ENCODE results near the gene OSBPL10.
"Not testable (repeated sequence)": the region's sequence is repeated elsewhere in the genome, so short reads cannot be mapped to it uniquely, and the experiment has no call there.

OSBPL10 gene

DNA sequence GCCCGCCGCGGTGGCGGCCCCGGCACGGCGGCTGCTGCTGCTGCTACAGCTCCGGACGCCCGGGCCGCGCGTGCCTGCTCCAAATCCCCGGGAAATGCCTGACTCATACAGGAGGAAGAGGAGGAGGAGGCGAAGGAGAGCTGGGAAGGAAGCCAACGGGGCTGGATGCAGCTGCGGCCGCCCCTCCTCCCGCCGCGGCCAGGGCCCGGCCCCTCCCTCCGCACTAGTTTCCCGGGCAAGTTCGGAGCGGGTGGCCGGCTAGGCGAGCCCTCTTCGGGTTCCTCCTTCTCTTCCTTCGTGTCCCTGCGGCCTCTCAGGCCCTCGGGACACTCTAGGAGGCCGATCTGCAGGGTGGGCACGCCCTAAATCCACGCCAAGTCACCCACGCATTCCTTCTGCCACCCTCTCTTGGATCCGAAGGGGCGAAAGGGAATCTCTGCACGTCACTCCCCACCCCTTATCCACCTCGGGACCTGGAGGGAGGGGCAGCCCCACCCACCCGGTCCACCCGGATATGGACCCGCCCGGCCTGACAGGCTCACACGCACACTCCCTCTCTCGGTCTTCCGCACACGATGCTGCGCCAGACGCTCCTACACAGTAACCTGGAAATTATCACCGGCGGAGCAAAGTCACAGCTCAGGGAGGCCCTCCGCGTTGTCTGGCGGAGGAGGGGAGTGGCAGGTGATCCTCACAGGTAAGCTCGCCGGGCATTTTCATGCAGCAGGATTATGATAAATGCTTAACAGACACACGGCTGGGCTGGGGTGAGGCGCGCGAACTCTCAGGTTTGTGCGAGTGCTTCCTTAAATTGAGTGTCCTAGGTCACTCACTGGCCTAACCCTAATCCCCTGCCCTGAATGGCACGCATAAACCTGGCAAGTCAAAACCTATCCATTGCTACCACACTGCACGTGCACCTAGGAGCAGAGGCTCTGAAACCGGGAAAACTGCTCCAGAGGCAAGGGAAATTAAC lies at the start of gene OSBPL10, which contains the start of gene ZNF860:
OSBPL10 (minus strand) TSS at position 57 of the 976 bp plus-strand sequence. CDS start 83 bp downstream, outside the sequence.
ZNF860 (plus strand) TSS at position 545 of the 976 bp plus-strand sequence. CDS start 7,330 bp downstream, outside the sequence.
- H3K27ac ChIP-seq (ENCODE audit: low read depth, low read length), result peak within 1 kb of the TSS; percentile 52

DNA sequence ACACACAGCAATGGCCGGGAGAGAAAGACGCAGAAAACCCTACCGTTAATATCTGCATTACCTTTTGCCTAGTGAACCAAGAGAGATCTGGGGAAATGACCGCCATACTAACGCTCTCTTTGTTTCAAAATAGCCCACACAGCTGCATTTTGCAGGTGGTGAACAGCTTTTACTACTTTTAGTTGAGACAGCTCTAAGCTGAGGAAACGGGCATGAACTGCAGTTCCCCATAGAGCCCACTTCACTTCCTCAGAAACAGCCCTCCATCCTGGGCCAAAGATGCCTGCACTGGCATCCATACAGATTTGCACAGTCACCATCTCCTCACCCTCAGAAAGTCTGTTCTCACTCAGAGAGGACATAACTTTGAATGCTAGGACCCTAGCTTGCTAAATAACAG lies 45.5 kb upstream of the OSBPL10 start:
- no peaks in the 10 kb centered on the region for H3K27me3 ChIP-seq (ENCODE audit: control insufficient read depth in 5 of 5, insufficient read depth in 4 of 5, low read length in 5 of 5)
- no peak overlapping the region for H3K4me3 ChIP-seq (ENCODE audit: low read depth in 1 of 5, low read length in 5 of 5)
- H3K9ac ChIP-seq (ENCODE audit: low read length in 5 of 5), result no peak overlapping the region
- H3K9me3 ChIP-seq (ENCODE audit: control insufficient read depth in 5 of 5, low read length in 5 of 5), result no peaks in the 10 kb centered on the region
- H3K4me1 ChIP-seq (ENCODE audit: control insufficient read depth in 5 of 5, insufficient read depth in 5 of 5, low read length in 5 of 5), result peaks cover 0 to 7% (median 0%) of the 10 kb centered on the region in 5 donors
- H3K27ac ChIP-seq (ENCODE audit: low read depth, low read length), result no peak overlapping the region
- H3K36me3 ChIP-seq (ENCODE audit: control insufficient read depth in 5 of 5, insufficient read depth in 5 of 5, low read length in 5 of 5), result no peaks in the 10 kb centered on the region

More for the DNA sequence above, at the start of gene OSBPL10, which contains the start of gene ZNF860:
- Histone ChIP-seq H3K4me1 (ENCODE audit: control insufficient read depth in 5 of 5, insufficient read depth in 5 of 5, low read length in 5 of 5) (peaks cover 0 to 36% (median 22%) of the 10 kb centered on the region in 5 donors), H3K9ac (ENCODE audit: low read length in 5 of 5) (peak within 1 kb of the TSS in 4 of 5 donors; percentile 50 to 68 (median 66)), H3K36me3 (ENCODE audit: control insufficient read depth in 5 of 5, insufficient read depth in 5 of 5, low read length in 5 of 5) (no peaks in the 10 kb centered on the region), H3K27me3 (ENCODE audit: control insufficient read depth in 5 of 5, insufficient read depth in 4 of 5, low read length in 5 of 5) (peaks cover 0 to 4% (median 0%) of the 10 kb centered on the region in 5 donors), H3K9me3 (ENCODE audit: control insufficient read depth in 5 of 5, low read length in 5 of 5) (no peaks in the 10 kb centered on the region), H3K4me3 (ENCODE audit: low read depth in 1 of 5, low read length in 5 of 5) (peak within 1 kb of the TSS; percentile 79 to 93 (median 81))

DNA sequence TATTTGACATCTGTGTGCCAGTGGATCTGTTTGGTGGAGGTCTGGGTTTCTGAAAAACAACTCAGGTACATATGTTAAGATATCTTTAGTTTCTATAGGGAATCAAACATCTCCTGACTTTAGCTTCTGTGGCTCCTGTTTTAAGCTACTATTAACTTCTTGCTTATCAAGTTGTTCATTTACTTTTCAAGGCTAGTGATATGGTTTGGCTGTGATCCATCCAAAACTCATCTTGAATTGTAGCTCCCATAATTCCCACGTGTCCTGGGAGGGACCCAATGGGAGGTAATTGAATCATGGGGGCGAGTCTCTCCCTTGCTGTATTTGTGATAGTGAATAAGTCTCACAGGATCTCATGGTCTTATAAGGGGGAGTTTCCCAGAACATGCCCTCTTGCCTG lies 41.9 kb upstream of the OSBPL10 start:
- H3K27ac ChIP-seq (ENCODE audit: low read depth, low read length), result no peak overlapping the region
- H3K27me3 ChIP-seq (ENCODE audit: control insufficient read depth in 5 of 5, insufficient read depth in 4 of 5, low read length in 5 of 5), result no peaks in the 10 kb centered on the region
- H3K9ac ChIP-seq (ENCODE audit: low read length in 5 of 5), result no peak overlapping the region
- H3K9me3 ChIP-seq (ENCODE audit: control insufficient read depth in 5 of 5, low read length in 5 of 5), result no peaks in the 10 kb centered on the region
- H3K4me1 ChIP-seq (ENCODE audit: control insufficient read depth in 5 of 5, insufficient read depth in 5 of 5, low read length in 5 of 5), result peaks cover 0 to 10% (median 0%) of the 10 kb centered on the region in 5 donors
- no peak overlapping the region for H3K4me3 ChIP-seq (ENCODE audit: low read depth in 1 of 5, low read length in 5 of 5)
- no peaks in the 10 kb centered on the region for H3K36me3 ChIP-seq (ENCODE audit: control insufficient read depth in 5 of 5, insufficient read depth in 5 of 5, low read length in 5 of 5)

- Histone ChIP-seq H3K4me3 (ENCODE audit: low read depth in 1 of 5, low read length in 5 of 5) (no peak overlapping the region), H3K27ac (ENCODE audit: low read depth, low read length) (no peak overlapping the region), H3K9ac (ENCODE audit: low read length in 5 of 5) (no peak overlapping the region), H3K36me3 (ENCODE audit: control insufficient read depth in 5 of 5, insufficient read depth in 5 of 5, low read length in 5 of 5) (no peaks in the 10 kb centered on the region), H3K9me3 (ENCODE audit: control insufficient read depth in 5 of 5, low read length in 5 of 5) (no peaks in the 10 kb centered on the region), H3K4me1 (ENCODE audit: control insufficient read depth in 5 of 5, insufficient read depth in 5 of 5, low read length in 5 of 5) (peaks cover 0 to 10% (median 0%) of the 10 kb centered on the region in 5 donors), H3K27me3 (ENCODE audit: control insufficient read depth in 5 of 5, insufficient read depth in 4 of 5, low read length in 5 of 5) (no peaks in the 10 kb centered on the region)
Measured at GRCh38 chr3:32021748-32022147, 40.7 kb upstream of the OSBPL10 start.

GRCh38 chr3:32021155-32021554 lies 40.1 kb upstream of the OSBPL10 start:
- H3K9ac ChIP-seq (ENCODE audit: low read length in 5 of 5), result no peak overlapping the region
- H3K9me3 ChIP-seq (ENCODE audit: control insufficient read depth in 5 of 5, low read length in 5 of 5), result no peaks in the 10 kb centered on the region
- H3K27me3 ChIP-seq (ENCODE audit: control insufficient read depth in 5 of 5, insufficient read depth in 4 of 5, low read length in 5 of 5), result no peaks in the 10 kb centered on the region
- no peak overlapping the region for H3K27ac ChIP-seq (ENCODE audit: low read depth, low read length)
- H3K4me3 ChIP-seq (ENCODE audit: low read depth in 1 of 5, low read length in 5 of 5), result no peak overlapping the region
- peaks cover 0 to 5% (median 0%) of the 10 kb centered on the region in 5 donors for H3K4me1 ChIP-seq (ENCODE audit: control insufficient read depth in 5 of 5, insufficient read depth in 5 of 5, low read length in 5 of 5)
- no peaks in the 10 kb centered on the region for H3K36me3 ChIP-seq (ENCODE audit: control insufficient read depth in 5 of 5, insufficient read depth in 5 of 5, low read length in 5 of 5)

GRCh38 chr3:32018757-32019564 lies 37.9 kb upstream of the OSBPL10 start:
- no peak overlapping the region for H3K4me3 ChIP-seq (ENCODE audit: low read depth in 1 of 5, low read length in 5 of 5)
- H3K4me1 ChIP-seq (ENCODE audit: control insufficient read depth in 5 of 5, insufficient read depth in 5 of 5, low read length in 5 of 5), result peaks cover 0 to 3% (median 0%) of the 10 kb centered on the region in 5 donors
- H3K36me3 ChIP-seq (ENCODE audit: control insufficient read depth in 5 of 5, insufficient read depth in 5 of 5, low read length in 5 of 5), result no peaks in the 10 kb centered on the region
- H3K27ac ChIP-seq (ENCODE audit: low read depth, low read length), result no peak overlapping the region
- H3K27me3 ChIP-seq (ENCODE audit: control insufficient read depth in 5 of 5, insufficient read depth in 4 of 5, low read length in 5 of 5), result no peaks in the 10 kb centered on the region
- no peak overlapping the region for H3K9ac ChIP-seq (ENCODE audit: low read length in 5 of 5)
- H3K9me3 ChIP-seq (ENCODE audit: control insufficient read depth in 5 of 5, low read length in 5 of 5), result no peaks in the 10 kb centered on the region

GRCh38 chr3:32017286-32017685 lies 36.2 kb upstream of the OSBPL10 start:
- H3K27me3 ChIP-seq (ENCODE audit: control insufficient read depth in 5 of 5, insufficient read depth in 4 of 5, low read length in 5 of 5), result no peaks in the 10 kb centered on the region
- no peak overlapping the region for H3K9ac ChIP-seq (ENCODE audit: low read length in 5 of 5)
- H3K9me3 ChIP-seq (ENCODE audit: control insufficient read depth in 5 of 5, low read length in 5 of 5), result no peaks in the 10 kb centered on the region
- no peak overlapping the region for H3K27ac ChIP-seq (ENCODE audit: low read depth, low read length)
- no peak overlapping the region for H3K4me3 ChIP-seq (ENCODE audit: low read depth in 1 of 5, low read length in 5 of 5)
- H3K36me3 ChIP-seq (ENCODE audit: control insufficient read depth in 5 of 5, insufficient read depth in 5 of 5, low read length in 5 of 5), result no peaks in the 10 kb centered on the region
- H3K4me1 ChIP-seq (ENCODE audit: control insufficient read depth in 5 of 5, insufficient read depth in 5 of 5, low read length in 5 of 5), result peaks cover 0 to 3% (median 0%) of the 10 kb centered on the region in 5 donors

GRCh38 chr3:32015638-32016037 lies 34.6 kb upstream of the OSBPL10 start:
- H3K27me3 ChIP-seq (ENCODE audit: control insufficient read depth in 5 of 5, insufficient read depth in 4 of 5, low read length in 5 of 5); H3K27ac ChIP-seq (ENCODE audit: low read depth, low read length); H3K9me3 ChIP-seq (ENCODE audit: control insufficient read depth in 5 of 5, low read length in 5 of 5); H3K4me1 ChIP-seq (ENCODE audit: control insufficient read depth in 5 of 5, insufficient read depth in 5 of 5, low read length in 5 of 5); H3K9ac ChIP-seq (ENCODE audit: low read length in 5 of 5); H3K36me3 ChIP-seq (ENCODE audit: control insufficient read depth in 5 of 5, insufficient read depth in 5 of 5, low read length in 5 of 5); H3K4me3 ChIP-seq (ENCODE audit: low read depth in 1 of 5, low read length in 5 of 5): not testable (repeated sequence)

DNA sequence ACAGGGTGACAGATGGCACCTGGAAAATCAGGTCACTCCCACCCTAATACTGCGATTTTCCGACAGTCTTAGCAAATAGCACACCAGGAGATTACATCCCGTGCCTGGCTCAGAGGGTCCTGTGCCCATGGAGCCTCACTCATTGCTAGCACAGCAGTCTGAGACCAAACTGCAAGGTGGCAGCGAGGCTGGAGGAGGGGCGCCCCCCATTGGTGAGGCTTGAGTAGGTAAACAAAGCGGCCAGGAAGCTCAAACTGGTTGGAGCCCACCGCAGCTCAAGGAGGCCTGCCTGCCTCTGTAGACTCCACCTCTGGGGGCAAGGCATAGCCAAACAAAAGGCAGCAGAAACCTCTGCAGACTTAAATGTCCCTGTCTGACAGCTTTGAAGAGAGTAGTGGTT lies 29.6 kb upstream of the OSBPL10 start:
- H3K4me3 ChIP-seq (ENCODE audit: low read depth in 1 of 5, low read length in 5 of 5); H3K9me3 ChIP-seq (ENCODE audit: control insufficient read depth in 5 of 5, low read length in 5 of 5); H3K36me3 ChIP-seq (ENCODE audit: control insufficient read depth in 5 of 5, insufficient read depth in 5 of 5, low read length in 5 of 5); H3K9ac ChIP-seq (ENCODE audit: low read length in 5 of 5); H3K4me1 ChIP-seq (ENCODE audit: control insufficient read depth in 5 of 5, insufficient read depth in 5 of 5, low read length in 5 of 5); H3K27me3 ChIP-seq (ENCODE audit: control insufficient read depth in 5 of 5, insufficient read depth in 4 of 5, low read length in 5 of 5); H3K27ac ChIP-seq (ENCODE audit: low read depth, low read length): not testable (repeated sequence)

Measured in subcutaneous abdominal adipose tissue (tissue), 5 donors.